Kidney (tissue), 14 donors: ENCODE data around the gene ARHGAP23. TPM values are rescaled to one million over a fixed set of nuclear protein-coding genes. Genes with fewer than 3 reads are reported as not detected.
"Not testable (repeated sequence)": the region's sequence is repeated elsewhere in the genome, so short reads cannot be mapped to it uniquely, and the experiment has no call there.

Source experiments
- DNase-seq, 5 donors: peaks; one replicate each; pipeline ENCODE4 v3.0.0-alpha.2; 2013 to 2020
- FAIRE-seq: peaks from 2 replicates; lab custom pipeline; 2012; peaks lifted over from hg19 to GRCh38; lab: Jason Lieb, UNC
- H3K27ac ChIP-seq, 2 donors: one replicate each; pipeline ENCODE4 v1.7.0; 2013; ENCODE audit warnings: low read depth in 2 of 2, low read length in 2 of 2, inconsistent platforms in 1 of 2
- H3K27me3 ChIP-seq: one replicate; pipeline ENCODE4 v1.7.1; 2013; ENCODE audit warnings: low read length, inconsistent platforms; ENCODE audit not compliant: control insufficient read depth, insufficient read depth
- H3K36me3 ChIP-seq, 3 donors: one replicate each; pipeline versions ENCODE4 v1.7.0 to v1.7.1; 2013; ENCODE audit warnings: low read length in 3 of 3, control low read depth in 1 of 3, inconsistent platforms in 1 of 3; ENCODE audit not compliant: insufficient read depth in 3 of 3, control insufficient read depth in 2 of 3
- H3K4me1 ChIP-seq, 3 donors: one replicate each; pipeline versions ENCODE4 v1.7.0 to v1.7.1; 2013; ENCODE audit warnings: low read length in 3 of 3, inconsistent platforms in 1 of 3, low read depth in 1 of 3; ENCODE audit not compliant: control insufficient read depth in 2 of 3, insufficient read depth in 2 of 3
- H3K4me3 ChIP-seq, 3 donors: one replicate each; pipeline versions ENCODE4 v1.7.0 to v1.8.1; 2013; ENCODE audit warnings: low read length in 3 of 3, control low read depth in 1 of 3, inconsistent platforms in 1 of 3
- H3K9ac ChIP-seq, 3 donors: one replicate each; pipeline versions ENCODE4 v1.7.0 to v1.7.1; 2013; ENCODE audit warnings: low read length in 3 of 3, control low read depth in 1 of 3, inconsistent platforms in 1 of 3
- H3K9me3 ChIP-seq, 3 donors: one replicate each; pipeline versions ENCODE4 v1.7.0 to v1.7.1; 2013; ENCODE audit warnings: low read length in 3 of 3, control low read depth in 1 of 3, inconsistent platforms in 1 of 3; ENCODE audit not compliant: control insufficient read depth in 2 of 3, insufficient read depth in 1 of 3
- intact Hi-C: fragments of 100-400 bp; cut with DNase I; formaldehyde crosslinking; loops from one replicate; pipeline ENCODE4 v1.11.1; 2022
- polyA plus RNA-seq: library from polyadenylated mRNA; stranded (reverse); fragments of 350-450 nt; fragmentation: Illumina TruSeq; extraction: RNeasy Lipid Tissue Mini Kit (QIAGEN cat#74804); gene quantifications from one replicate; pipeline ENCODE4 v1.2.3, GENCODE V29; 2014; ENCODE audit warnings: low read depth, low replicate concordance; ENCODE audit not compliant: insufficient read depth
- total RNA-seq: library from RNA; stranded (reverse); fragmentation: NEBNext Ultra II Directional; extraction: Animal tissue kit (Norgen Biotek cat#: 25700); gene quantifications from one replicate; pipeline ENCODE4 v1.2.1, GENCODE V29; 2021
- TF ChIP-seq, protein P1 (sequence below): IDR thresholded peaks from 3 replicates; pipeline ENCODE4 v1.5.1; 2012; ENCODE audit warnings: mild to moderate bottlenecking, moderate library complexity, borderline replicate concordance; ENCODE audit not compliant: insufficient read depth; ENCODE audit errors: extremely low read depth
- donor health status: control.
- donor health status: control.
- donor health status: control.
- donor health status: control.
- donor health status: control.
- donor health status: DM: yes; HTN: yes; CAD: no.
- donor health status: Normal renal cell carcinoma (clear cell type).

The ARHGAP23 gene
- total and polyA plus RNA-seq, 2 donors from 2014 or later: 7.6 to 53.8 TPM

- FAIRE-seq (no peak), DNase-seq (no peak)
- H3K27me3 ChIP-seq: no peaks in the 10 kb centered on the region
- H3K9ac ChIP-seq: no peak overlapping the region
- no peaks in the 10 kb centered on the region for H3K4me1 ChIP-seq
- no peak overlapping the region for H3K27ac ChIP-seq
- TF ChIP-seq, protein P1, sequence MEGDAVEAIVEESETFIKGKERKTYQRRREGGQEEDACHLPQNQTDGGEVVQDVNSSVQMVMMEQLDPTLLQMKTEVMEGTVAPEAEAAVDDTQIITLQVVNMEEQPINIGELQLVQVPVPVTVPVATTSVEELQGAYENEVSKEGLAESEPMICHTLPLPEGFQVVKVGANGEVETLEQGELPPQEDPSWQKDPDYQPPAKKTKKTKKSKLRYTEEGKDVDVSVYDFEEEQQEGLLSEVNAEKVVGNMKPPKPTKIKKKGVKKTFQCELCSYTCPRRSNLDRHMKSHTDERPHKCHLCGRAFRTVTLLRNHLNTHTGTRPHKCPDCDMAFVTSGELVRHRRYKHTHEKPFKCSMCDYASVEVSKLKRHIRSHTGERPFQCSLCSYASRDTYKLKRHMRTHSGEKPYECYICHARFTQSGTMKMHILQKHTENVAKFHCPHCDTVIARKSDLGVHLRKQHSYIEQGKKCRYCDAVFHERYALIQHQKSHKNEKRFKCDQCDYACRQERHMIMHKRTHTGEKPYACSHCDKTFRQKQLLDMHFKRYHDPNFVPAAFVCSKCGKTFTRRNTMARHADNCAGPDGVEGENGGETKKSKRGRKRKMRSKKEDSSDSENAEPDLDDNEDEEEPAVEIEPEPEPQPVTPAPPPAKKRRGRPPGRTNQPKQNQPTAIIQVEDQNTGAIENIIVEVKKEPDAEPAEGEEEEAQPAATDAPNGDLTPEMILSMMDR: no peak
- no peak overlapping the region for H3K4me3 ChIP-seq
- no peaks in the 10 kb centered on the region for H3K9me3 ChIP-seq
- intact Hi-C loops: loop anchor here (10.0 kb wide), 1 partner anchor 58 kb away; no protein-coding TSS in a partner anchor
- H3K36me3 ChIP-seq: no peaks in the 10 kb centered on the region
Observed at GRCh38 chr17:38436386-38436785, 8.1 kb downstream of the ARHGAP23 start.

GRCh38 chr17:38437313-38437712, 9.0 kb downstream of the ARHGAP23 start:
- H3K4me3 ChIP-seq, H3K27ac ChIP-seq, H3K27me3 ChIP-seq, H3K36me3 ChIP-seq, H3K9ac ChIP-seq, FAIRE-seq, DNase-seq, H3K9me3 ChIP-seq, H3K4me1 ChIP-seq: not testable (repeated sequence)
- intact Hi-C loops: loop anchor here (10.0 kb wide), 1 partner anchor 57 kb away; no protein-coding TSS in a partner anchor

- Histone ChIP-seq H3K27ac (no peak overlapping the region), H3K9me3 (no peaks in the 10 kb centered on the region), H3K27me3 (no peaks in the 10 kb centered on the region), H3K4me1 (peaks cover 0 to 6% (median 0%) of the 10 kb centered on the region in 3 donors), H3K36me3 (no peaks in the 10 kb centered on the region), H3K4me3 (no peak overlapping the region), H3K9ac (no peak overlapping the region)
- TF ChIP-seq, protein P1: no peak
- intact Hi-C loops: loop anchor here (10.0 kb wide), 1 partner anchor 55 kb away; no protein-coding TSS in a partner anchor
- no peak for DNase-seq
- no peak for FAIRE-seq
Observed at GRCh38 chr17:38439436-38439835, 11.2 kb downstream of the ARHGAP23 start.

DNA sequence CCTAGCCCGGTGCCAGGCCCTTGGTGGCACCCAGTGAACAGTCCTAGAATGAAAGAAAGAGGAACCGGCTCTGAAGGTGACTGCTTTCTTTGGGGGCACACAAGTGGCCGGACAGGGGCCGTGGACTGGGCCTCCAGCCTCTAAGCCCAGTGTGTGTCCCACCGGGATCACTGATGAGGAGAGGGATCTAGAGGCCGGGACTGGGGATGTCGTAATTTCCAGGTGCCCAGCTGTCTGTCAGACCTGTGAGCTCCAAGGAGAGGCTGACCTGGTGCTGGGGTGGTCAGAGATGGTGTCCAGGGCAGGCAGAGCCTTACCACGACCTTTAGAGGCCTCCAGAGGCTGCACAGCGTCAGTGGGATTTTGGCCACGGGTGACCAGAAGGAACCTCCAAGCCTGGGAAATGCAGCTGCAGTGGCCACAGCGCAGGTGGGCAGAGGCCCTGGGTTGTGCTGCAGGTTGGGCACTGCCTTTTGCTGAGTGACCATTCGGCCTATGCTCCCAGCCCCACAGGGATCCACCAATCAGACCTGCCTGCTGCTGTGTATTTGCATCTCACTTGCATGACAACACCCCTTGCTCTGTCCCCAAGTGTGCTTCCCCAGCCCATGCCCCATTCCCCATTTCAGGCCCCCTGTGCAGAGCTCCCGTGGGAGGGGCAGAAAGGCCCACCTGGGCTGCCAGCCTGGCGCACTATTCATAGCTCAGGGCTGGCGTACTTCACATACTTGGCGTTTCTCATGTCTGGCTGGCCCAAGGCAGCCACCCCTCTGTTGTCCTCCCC, 12.5 kb downstream of the ARHGAP23 start:
- Histone ChIP-seq H3K9ac (no peak overlapping the region), H3K27ac (no peak overlapping the region), H3K4me3 (no peak overlapping the region), H3K9me3 (no peaks in the 10 kb centered on the region), H3K36me3 (no peaks in the 10 kb centered on the region), H3K4me1 (peaks cover 0 to 8% (median 0%) of the 10 kb centered on the region in 3 donors), H3K27me3 (no peaks in the 10 kb centered on the region)
- no peak for FAIRE-seq
- TF ChIP-seq, protein P1: no peak
- DNase-seq: no peak
- intact Hi-C loops: no loop called here
